Measurements from ENCODE around the gene DHCR7.

DHCR7 gene

DNA sequence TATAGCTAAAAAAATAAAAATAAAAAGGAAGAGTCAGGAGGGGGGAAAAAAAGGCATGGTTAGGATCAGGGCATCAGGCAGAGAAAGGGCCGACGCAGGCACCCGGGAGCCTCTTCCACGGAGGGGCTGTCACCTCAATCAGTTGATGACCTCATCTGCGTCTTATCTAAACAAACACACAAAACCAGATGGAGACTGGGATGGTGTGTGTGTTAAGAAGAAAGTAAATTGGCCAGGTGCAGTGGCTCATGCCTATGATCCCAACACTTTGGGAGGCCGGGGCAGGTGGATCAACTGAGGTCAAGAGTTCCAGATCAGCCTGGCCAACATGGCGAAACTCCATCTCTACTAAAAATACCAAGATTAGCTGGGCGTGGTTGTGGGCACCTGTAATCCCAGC is 63.6 kb downstream of the DHCR7 start:
- no peak for DNase-seq (ENCODE audit: low read depth in 2 of 2)
